Measurements from ENCODE around the gene PRL. TPM values are rescaled to one million over a fixed set of nuclear protein-coding genes. Genes with fewer than 3 reads are reported as not detected.

The PRL gene
- total and polyA plus RNA-seq, 12 donors: not detected

GRCh38 chr6:22251348-22251747 is 45.5 kb downstream of the PRL start:
- H3K4me1 ChIP-seq: peaks cover 0 to 19% (median 2%) of the 10 kb centered on the region in 9 donors
- H3K9me3 ChIP-seq: no peaks in the 10 kb centered on the region
- ATAC-seq: no peak
- H3K27me3 ChIP-seq: no peaks in the 10 kb centered on the region
- DNase-seq: no peak
- intact Hi-C loops (cut with DNase I): no loop called here
- H3K27ac ChIP-seq: no peak overlapping the region
- WGBS, 2 donors: 74 to 78% methylated on average over 2 of the region's 2 CpGs
- TF ChIP-seq, protein P1, sequence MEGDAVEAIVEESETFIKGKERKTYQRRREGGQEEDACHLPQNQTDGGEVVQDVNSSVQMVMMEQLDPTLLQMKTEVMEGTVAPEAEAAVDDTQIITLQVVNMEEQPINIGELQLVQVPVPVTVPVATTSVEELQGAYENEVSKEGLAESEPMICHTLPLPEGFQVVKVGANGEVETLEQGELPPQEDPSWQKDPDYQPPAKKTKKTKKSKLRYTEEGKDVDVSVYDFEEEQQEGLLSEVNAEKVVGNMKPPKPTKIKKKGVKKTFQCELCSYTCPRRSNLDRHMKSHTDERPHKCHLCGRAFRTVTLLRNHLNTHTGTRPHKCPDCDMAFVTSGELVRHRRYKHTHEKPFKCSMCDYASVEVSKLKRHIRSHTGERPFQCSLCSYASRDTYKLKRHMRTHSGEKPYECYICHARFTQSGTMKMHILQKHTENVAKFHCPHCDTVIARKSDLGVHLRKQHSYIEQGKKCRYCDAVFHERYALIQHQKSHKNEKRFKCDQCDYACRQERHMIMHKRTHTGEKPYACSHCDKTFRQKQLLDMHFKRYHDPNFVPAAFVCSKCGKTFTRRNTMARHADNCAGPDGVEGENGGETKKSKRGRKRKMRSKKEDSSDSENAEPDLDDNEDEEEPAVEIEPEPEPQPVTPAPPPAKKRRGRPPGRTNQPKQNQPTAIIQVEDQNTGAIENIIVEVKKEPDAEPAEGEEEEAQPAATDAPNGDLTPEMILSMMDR (IDR thresholded peaks at IDR 0.05): no peak
- no peak overlapping the region for H3K4me3 ChIP-seq
- no peaks in the 10 kb centered on the region for H3K36me3 ChIP-seq

GRCh38 chr6:22250486-22250885 is 46.4 kb downstream of the PRL start:
- Histone ChIP-seq H3K9me3 (no peaks in the 10 kb centered on the region), H3K4me1 (peaks cover 0 to 19% (median 2%) of the 10 kb centered on the region in 9 donors), H3K27me3 (no peaks in the 10 kb centered on the region), H3K27ac (peak overlapping the region in 1 of 10 donors; percentile 45), H3K4me3 (no peak overlapping the region), H3K36me3 (no peaks in the 10 kb centered on the region)
- whole genome bisulfite sequencing, 2 donors: 65 to 73% methylated on average over 1 of the region's 1 CpG
- ATAC-seq (no peak), DNase-seq (no peak)
- TF ChIP-seq, protein P1 (IDR thresholded peaks at IDR 0.05): no peak
- intact Hi-C loops (cut with DNase I): no loop called here

GRCh38 chr6:22249711-22250350 is 47.0 kb downstream of the PRL start:
- intact Hi-C loops (cut with DNase I): no loop called here
- WGBS, 2 donors: 72 to 79% methylated on average over 9 of the region's 9 CpGs
- Histone ChIP-seq H3K27me3 (no peaks in the 10 kb centered on the region), H3K9me3 (no peaks in the 10 kb centered on the region), H3K27ac (peak overlapping the region in 4 of 10 donors; percentile 2 to 45 (median 44)), H3K4me3 (no peak overlapping the region), H3K4me1 (peaks cover 0 to 19% (median 2%) of the 10 kb centered on the region in 9 donors), H3K36me3 (no peaks in the 10 kb centered on the region)
- ATAC-seq: no peak
- DNase-seq: no peak
- TF ChIP-seq, protein P1 (IDR thresholded peaks at IDR 0.05): no peak

DNA sequence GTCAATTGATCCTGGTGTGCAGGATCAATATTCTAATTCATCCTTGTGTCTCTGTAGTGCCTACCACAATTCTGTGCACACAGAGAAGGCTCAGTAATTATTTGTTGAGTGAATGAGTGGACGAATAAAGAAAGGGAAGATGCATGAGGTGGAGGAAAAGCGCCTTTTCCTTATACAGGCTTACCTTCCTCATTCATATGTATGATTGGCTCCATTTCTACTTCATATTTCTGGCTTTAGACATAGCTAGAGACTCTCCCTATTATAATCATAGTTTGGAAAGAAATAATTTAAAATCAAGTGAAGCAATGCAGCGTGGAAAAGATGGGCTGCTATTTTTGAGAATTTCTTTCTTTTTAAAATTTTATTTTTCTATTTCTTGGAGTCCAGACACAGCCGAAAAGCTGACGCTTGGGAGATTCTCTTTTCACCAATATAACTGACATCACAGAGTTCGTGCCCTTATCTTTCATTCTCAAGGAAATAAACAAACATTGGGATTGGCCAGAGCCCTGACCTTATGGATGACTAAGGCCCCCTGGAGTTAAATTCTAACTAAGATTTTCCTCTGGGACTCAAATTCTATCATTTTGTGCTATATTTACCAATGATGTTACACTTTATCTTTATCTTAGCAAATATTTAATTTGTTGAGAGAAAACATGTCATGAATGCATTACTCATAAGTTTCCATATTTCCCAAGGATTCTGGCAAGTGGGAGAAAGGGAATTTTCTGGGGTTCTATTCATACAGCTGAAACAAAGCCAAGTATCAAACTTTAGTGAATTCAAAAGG is 48.1 kb downstream of the PRL start:
- intact Hi-C loops (cut with DNase I): no loop called here
- TF ChIP-seq, protein P1 (IDR thresholded peaks at IDR 0.05): no peak
- Histone ChIP-seq H3K27me3 (no peaks in the 10 kb centered on the region), H3K4me3 (no peak overlapping the region), H3K27ac (peak overlapping the region in 4 of 10 donors; percentile 44 to 62 (median 45)), H3K9me3 (peaks cover 0 to 6% (median 0%) of the 10 kb centered on the region in 11 donors), H3K4me1 (peaks cover 0 to 19% (median 2%) of the 10 kb centered on the region in 9 donors), H3K36me3 (no peaks in the 10 kb centered on the region)
- ATAC-seq: peak in 6 of 8 donors; percentile 68 to 77 (median 70)
- DNase-seq: peak in 1 of 2 donors; percentile 6
- WGBS, 2 donors: 74 to 81% methylated on average over 6 of the region's 6 CpGs

Data from heart right ventricle (tissue), 16 donors.